ENCODE data around the gene RPS15.

DNA sequence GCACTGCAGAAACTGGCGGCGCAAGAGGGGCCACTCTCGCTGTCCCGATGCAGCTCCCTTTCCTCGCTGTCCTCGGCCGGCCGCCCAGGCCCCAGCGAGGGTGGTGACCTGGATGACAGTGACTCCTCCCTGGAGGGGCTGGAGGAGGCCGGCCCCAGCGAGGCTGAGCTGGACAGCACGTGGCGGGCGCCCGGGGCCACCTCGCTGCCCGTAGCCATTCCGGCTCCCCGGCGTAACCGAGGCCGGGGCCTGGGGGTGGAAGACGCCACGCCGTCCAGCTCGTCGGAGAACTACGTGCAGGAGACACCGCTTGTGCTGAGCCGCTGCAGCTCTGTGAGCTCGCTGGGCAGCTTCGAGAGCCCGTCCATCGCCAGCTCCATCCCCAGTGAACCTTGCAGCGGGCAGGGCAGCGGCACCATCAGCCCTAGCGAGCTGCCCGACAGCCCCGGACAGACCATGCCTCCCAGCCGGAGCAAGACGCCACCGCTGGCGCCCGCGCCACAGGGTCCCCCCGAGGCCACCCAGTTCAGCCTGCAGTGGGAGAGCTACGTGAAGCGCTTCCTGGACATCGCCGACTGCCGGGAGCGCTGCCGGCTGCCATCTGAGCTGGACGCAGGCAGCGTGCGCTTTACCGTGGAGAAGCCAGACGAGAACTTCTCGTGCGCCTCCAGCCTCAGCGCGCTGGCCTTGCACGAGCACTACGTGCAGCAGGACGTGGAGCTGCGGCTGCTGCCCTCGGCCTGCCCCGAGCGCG lies 28.4 kb downstream of the RPS15 start:
- TF ChIP-seq CTCF (IDR thresholded peaks at IDR 0.05; ENCODE audit: low read depth, low read length, poor library complexity, severe bottlenecking): no peak
- TF ChIP-seq EZH2phosphoT487 (IDR thresholded peaks at IDR 0.05; ENCODE audit: borderline replicate concordance, low read length): no peak

All from DOHH2 (cell line).